Measurements from ENCODE around the gene SLC1A4. TPM values are rescaled to one million over a fixed set of nuclear protein-coding genes. Genes with fewer than 3 reads are reported as not detected.

The SLC1A4 gene
- total RNA-seq, 6 donors from 2014 or later = 5.2 to 15.2 (median 9.7) TPM

GRCh38 chr2:64952511-64953482 lies 36.4 kb upstream of the SLC1A4 start:
- TF ChIP-seq POLR2A (IDR thresholded peaks at IDR 0.05) = no peak
- no peak for TF ChIP-seq POLR2AphosphoS5 (IDR thresholded peaks at IDR 0.05)
- TF ChIP-seq EP300 (IDR thresholded peaks at IDR 0.05) = no peak
- no peak for TF ChIP-seq CTCF (IDR thresholded peaks at IDR 0.05)
- Histone ChIP-seq H3K36me3 (no peaks in the 10 kb centered on the region), H3K4me1 (no peaks in the 10 kb centered on the region), H3K27ac (no peak overlapping the region), H3K4me3 (no peak overlapping the region), H3K27me3 (no peaks in the 10 kb centered on the region), H3K9me3 (peaks cover 0 to 4% (median 0%) of the 10 kb centered on the region in 4 donors)
- ATAC-seq (ENCODE audit: low FRiP score in 2 of 2) = no peak
- 91% methylated on average over 15 of the region's 15 CpGs for WGBS, 2 donors
- DNase-seq = no peak

DNA sequence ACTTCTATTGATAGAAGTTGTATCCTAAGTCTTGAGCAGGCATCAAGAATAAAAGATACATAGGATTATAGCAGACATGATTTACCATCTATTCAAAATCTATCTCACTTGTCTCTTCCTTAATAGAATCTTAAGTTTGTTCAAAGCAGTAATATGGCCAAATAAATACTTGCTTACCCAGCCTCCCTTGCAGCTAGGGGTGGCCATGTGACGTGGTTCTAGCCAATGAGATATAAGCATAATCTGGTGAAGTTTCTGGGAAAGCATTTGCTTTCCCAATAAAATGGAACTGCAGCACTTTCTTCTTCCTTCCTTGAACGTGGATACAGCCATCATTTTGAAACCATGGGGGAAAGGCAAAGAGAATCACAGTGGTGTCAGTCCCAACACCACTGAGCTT lies 33.7 kb upstream of the SLC1A4 start:
- Histone ChIP-seq H3K4me1 (no peaks in the 10 kb centered on the region), H3K27me3 (no peaks in the 10 kb centered on the region), H3K4me3 (no peak overlapping the region), H3K36me3 (no peaks in the 10 kb centered on the region), H3K9me3 (peaks cover 0 to 4% (median 0%) of the 10 kb centered on the region in 4 donors), H3K27ac (no peak overlapping the region)
- DNase-seq (no peak), ATAC-seq (ENCODE audit: low FRiP score in 2 of 2) (no peak)
- 85 to 92% methylated on average over 2 of the region's 2 CpGs for WGBS, 2 donors
- TF ChIP-seq POLR2A (IDR thresholded peaks at IDR 0.05) = no peak
- no peak for TF ChIP-seq POLR2AphosphoS5 (IDR thresholded peaks at IDR 0.05)
- TF ChIP-seq EP300 (IDR thresholded peaks at IDR 0.05) = no peak
- TF ChIP-seq CTCF (IDR thresholded peaks at IDR 0.05) = no peak

DNA sequence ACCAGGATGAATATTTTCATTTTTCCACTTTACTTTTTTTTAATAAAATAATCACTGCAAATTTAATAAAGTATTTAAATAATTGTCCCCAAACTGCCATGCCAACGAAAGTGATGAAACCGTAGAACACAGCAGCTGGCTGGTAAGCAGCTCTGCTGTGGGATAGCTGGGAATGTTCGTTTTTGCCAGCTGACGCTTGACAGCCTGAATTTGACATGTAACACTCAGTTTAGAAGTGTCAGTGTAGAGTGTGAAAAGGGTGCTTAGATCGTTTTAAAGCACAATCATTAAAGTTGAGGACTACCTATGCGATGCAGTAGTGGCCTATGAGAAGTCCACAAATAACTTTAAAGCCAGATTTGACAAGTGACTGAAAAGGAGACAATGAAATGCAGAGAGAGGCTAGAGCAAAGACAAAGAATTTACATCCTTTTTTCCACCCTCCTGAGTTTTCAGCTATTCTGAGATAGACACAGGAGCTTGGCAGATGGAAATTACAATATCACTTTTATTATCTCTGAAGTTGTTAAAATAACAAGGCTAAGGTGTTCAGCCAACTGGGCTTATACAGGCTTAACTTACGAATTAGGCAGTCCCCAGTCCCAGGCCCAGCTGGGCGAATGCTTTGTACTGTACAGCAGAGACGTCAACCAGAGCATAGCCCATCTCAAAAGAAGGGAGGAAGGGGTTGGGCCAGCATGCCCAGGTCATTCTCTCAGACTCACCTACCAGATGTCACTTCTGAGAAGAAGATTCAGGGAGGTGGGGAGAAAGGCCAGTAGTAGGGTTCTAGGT lies 31.9 kb upstream of the SLC1A4 start:
- no peaks in the 10 kb centered on the region for H3K4me1 ChIP-seq
- no peak overlapping the region for H3K27ac ChIP-seq
- ATAC-seq (ENCODE audit: low FRiP score in 2 of 2) (no peak), DNase-seq (no peak)
- no peaks in the 10 kb centered on the region for H3K36me3 ChIP-seq
- H3K4me3 ChIP-seq = no peak overlapping the region
- peaks cover 0 to 4% (median 0%) of the 10 kb centered on the region in 4 donors for H3K9me3 ChIP-seq
- WGBS, 2 donors = 78 to 82% methylated on average over 9 of the region's 9 CpGs
- H3K27me3 ChIP-seq = no peaks in the 10 kb centered on the region
- TF ChIP-seq POLR2A (IDR thresholded peaks at IDR 0.05) = no peak
- no peak for TF ChIP-seq CTCF (IDR thresholded peaks at IDR 0.05)
- no peak for TF ChIP-seq EP300 (IDR thresholded peaks at IDR 0.05)

- TF ChIP-seq POLR2A (IDR thresholded peaks at IDR 0.05) (no peak), EP300 (IDR thresholded peaks at IDR 0.05) (no peak), POLR2AphosphoS5 (IDR thresholded peaks at IDR 0.05) (no peak), CTCF (IDR thresholded peaks at IDR 0.05) (no peak)
- H3K4me3 ChIP-seq = no peak overlapping the region
- no peaks in the 10 kb centered on the region for H3K36me3 ChIP-seq
- no peak for ATAC-seq (ENCODE audit: low FRiP score in 2 of 2)
- 92 to 95% methylated on average over 9 of the region's 9 CpGs for WGBS, 2 donors
- H3K27ac ChIP-seq = no peak overlapping the region
- H3K27me3 ChIP-seq = no peaks in the 10 kb centered on the region
- no peak for DNase-seq
- H3K4me1 ChIP-seq = no peaks in the 10 kb centered on the region
- H3K9me3 ChIP-seq = peaks cover 0 to 4% (median 0%) of the 10 kb centered on the region in 4 donors
Measured at GRCh38 chr2:64958556-64958955, 30.6 kb upstream of the SLC1A4 start.
